Measurements from ENCODE around the gene MAP2K5.

MAP2K5 gene

DNA sequence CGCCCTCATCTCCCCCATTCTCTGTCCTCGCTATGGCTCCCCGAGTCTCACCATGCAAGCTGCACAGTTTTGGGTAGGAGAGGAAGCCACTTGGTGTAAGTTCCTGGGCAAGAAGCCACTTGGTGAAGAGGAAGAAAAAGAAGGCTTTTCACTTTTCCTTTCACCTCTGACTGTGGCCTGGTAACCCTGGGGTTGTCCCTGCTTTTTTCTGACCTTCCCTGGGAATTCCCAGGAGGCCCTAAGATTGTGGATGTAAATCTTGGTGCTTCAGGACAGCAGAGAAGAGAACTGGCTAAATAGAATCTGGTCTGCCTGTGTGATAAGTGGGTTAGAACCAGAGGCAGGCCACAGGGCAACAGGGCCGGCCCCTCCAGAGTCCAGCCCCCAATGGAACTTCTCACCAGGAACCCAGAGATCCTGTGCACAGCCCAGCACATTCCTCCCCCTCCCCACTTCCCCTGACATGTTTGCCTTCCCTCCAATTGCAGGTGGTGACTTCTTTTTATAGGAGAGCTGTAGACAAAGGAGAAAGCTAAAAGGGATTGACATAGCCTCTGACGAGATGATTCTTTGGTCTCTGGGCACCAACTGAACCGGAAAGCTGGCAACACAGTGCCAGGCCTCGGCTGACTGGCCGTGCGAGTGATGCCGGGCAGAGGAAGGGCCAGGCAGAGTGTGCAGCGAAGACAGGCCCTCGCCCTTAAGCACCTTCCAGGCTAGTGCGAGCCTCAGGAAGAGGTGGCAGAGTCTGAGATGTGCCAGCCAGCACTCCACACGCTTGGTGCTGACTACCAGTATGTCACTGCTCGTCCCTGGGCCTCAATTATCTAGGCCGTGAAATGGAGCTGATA is 263.4 kb downstream of the MAP2K5 start:
- DNase-seq (ENCODE audit: low read depth, low spot score) = no peak

DNA sequence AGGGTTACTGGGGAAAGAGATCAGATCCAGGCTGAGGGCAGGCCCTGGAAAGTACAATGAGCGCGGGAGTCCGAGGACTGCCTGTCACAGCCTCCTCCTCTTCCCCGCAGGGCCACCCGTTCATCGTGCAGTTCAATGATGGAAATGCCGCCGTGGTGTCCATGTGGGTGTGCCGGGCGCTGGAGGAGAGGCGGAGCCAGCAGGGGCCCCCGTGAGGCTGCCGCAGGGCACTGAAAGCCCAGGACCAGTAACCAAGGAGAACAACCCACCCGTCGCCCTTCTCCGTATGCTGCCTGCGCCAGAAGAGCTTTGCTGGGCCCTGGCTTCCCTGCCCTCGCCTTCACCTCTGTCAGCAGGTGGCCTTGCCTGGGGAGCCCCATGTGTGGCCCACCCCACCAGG is 264.0 kb downstream of the MAP2K5 start:
- DNase-seq (ENCODE audit: low read depth, low spot score) = no peak

DNA sequence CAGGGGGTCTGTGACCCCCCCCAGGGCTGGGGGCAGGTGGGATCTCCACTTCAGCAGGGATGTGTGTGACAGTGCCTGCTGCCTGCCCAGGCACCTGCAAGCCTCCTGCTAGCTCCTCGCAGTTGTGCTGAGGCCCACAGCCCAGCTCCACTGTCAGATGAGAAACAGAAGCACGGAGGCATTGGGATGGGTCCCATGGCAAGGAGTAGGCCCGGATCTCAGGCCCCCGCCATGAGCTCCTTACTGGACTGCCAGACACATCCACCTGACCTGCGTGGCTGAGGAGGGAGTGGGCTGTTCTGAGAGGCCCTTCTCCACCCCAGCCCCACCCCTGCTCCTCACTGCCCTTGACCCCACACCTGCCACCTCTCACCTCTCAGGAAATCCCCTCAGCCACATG is 264.6 kb downstream of the MAP2K5 start:
- DNase-seq (ENCODE audit: low read depth, low spot score) = no peak

DNA sequence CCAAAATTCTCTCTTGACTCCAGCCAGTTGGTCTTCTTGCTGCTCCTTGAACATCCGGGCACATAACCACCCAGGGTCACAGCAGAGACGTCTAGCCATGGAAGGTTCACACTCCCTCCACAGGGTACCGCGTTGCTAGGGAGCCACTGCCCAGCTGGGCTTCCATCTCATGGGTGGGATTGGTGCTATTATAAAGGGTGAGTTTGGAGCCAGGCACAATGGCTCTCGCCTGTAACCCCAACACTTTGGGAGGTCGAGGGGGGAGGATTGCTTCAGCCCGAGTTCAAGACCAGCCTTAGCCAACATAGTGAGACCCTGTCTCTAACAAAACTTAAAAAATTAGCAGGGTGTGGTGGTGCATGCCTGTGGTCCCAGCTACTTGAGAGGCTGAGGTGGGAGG is 265.3 kb downstream of the MAP2K5 start:
- DNase-seq (ENCODE audit: low read depth, low spot score) = no peak

DNA sequence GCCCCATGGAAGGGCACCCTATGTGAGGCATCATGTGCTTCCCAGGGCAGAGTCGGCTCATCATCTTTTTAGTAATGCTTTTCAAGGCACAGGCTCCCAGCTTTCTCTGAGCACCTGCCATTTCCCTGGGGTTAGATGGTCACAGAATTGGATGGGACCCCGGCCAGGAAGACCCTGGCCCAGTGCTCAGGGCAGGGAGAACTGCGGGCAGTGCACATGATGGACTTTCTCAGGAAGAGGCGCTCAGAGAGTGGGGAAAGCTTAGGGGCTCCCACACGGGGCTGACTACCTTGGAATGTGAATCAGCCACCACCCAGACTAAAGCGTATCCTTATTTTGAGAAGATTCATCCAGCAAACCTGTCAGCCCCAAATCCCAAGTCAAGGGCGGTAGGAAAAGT is 266.3 kb downstream of the MAP2K5 start:
- no peak for DNase-seq (ENCODE audit: low read depth, low spot score)

DNA sequence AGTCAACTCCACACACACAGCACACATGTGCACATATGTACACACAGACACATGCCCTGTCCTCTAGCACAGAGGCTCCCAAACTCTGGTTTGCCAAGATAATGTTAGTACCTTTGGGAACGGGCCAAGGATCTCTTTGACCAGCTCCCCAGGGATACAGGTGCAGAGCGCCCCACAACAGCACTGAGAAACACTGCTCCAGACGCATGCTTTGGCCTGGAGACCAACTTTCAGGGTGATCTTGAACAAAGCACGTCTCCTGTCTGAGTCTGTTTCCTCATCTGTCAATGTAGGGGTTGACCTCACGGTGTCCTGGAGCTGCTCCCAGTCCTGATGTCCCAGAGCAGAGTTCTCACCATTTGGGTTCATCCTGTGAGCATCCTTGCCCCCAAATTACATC is 266.9 kb downstream of the MAP2K5 start:
- DNase-seq (ENCODE audit: low read depth, low spot score) = no peak

DNA sequence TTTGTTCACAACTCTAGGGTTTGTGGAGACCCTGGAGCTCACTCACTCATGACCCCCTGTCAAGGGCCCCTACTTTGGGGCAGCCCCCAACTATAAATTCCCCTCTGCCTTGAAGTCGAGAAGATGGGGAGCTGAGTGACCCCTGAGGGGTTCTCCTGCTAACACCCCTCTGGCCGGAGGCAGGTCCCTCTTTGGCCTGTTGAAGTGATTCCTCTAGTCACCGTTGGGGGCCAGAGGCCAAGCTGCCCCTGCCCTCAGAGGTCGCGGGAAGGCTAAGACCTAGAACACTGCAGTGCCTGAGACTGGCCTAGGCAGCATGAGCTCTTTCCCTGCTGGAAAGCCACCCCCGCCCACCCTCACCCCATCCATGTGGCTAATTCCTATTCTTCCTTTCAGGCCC is 267.4 kb downstream of the MAP2K5 start:
- DNase-seq (ENCODE audit: low read depth, low spot score) = no peak

DNA sequence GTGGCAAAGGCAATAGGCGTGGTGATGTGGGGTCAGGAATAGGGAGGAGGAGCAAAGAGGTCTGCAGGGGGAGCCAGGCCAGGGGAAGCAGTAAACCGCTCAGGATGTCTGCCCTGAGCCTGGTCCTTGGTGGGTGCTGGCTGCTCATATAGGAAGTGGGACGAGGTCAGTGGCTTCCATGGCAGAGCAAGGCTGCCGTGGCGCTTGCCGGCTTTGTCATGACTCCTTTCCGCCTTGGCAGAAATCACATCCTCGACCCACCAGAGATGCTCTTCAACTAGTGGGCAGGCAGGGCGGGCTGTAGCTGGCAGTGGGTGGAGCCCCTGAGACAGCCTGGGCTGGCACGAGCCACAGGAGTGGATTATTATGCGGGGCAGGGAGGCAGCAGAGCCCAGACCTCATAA is 269.7 kb downstream of the MAP2K5 start:
- DNase-seq (ENCODE audit: low read depth, low spot score) = no peak

DNA sequence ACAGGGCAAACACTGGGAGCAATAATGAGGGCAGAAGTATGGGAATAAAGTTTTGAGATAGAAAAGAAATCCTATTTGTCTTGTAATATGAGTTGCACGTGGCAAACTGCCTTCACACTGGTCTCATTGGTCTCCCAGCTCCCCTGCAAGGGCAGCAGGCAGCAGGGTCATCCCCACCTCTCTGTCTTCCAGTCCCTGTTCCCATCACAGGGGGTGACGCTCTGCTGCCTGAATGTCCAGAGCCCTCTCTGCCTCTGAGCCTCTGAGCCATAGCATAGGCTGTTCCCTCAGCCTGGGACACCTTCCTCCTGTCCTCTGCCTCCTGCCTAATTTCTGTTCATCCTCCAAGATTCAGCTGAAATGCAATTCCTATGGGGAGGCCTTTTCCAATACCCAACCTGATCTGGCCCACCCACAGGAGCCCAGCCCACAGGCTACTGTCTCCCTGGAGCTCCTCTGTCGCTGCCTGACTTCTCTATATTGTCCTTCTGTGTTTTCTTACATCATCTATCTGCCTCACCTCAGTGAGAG is 270.7 kb downstream of the MAP2K5 start:
- no peak for DNase-seq (ENCODE audit: low read depth, low spot score)

DNA sequence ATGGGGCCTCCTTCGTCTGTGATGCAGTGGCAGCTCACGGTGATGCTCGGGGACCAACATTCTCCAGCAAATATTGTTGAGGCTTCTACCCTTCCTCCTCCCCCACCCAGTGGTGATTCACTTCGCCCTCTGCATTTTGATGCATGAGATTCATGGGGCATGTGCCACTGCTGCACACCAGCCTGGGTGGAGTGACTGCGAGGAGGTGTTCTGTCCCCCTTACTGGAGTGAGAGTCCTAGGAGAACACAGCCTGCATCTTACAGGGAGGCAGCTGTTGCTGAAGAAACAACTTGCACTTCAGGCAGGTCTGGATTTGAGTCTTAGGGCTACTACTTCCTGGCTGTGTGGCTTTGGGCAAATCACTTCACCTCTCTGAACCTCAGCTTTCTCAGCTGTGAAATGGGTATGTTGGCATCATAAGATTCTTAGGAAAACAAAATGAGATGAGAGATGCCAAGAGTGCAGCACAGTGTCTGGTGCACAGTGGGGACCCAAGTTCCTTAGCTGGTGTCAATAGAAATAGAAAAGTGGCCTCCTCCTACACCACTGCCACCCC is 272.6 kb downstream of the MAP2K5 start:
- DNase-seq (ENCODE audit: low read depth, low spot score) = no peak

DNA sequence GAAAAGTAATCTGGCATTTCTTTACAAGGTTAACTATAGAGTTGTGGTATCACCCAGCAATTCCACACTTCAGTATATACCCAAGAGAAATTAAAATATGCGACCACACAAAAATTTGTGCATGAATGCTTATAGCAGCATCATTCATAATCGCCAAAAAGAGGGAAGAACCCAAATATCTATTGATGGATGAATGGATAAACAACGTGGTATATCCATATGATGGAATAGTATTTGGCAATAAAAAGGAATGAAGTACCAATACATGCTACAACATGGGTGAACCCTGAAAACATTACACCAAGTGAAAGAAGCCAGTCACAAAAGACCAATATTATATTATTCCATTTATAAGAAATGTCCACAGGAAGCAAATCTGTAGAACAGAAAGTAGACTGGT is 274.2 kb downstream of the MAP2K5 start:
- DNase-seq (ENCODE audit: low read depth, low spot score) = no peak

DNA sequence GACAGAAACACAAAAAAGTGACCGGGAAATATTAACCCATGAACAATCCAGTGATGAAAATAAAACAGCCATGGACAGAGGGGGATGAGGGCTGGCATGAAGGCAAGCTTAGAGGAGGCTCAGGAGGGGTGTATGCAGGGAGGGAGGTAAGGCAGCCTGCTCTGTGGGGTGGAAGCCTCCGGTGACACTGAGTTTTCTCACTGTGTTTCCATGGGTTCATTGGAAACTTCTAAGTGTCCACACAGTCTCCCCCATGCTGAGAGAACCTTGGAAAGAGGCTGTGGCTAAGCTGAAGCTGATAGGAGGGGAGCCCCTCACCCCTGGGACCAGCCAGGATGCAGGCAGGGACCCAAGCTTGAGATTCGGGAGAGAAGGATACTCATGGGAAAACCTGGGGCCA is 276.0 kb downstream of the MAP2K5 start:
- DNase-seq (ENCODE audit: low read depth, low spot score) = no peak

DNA sequence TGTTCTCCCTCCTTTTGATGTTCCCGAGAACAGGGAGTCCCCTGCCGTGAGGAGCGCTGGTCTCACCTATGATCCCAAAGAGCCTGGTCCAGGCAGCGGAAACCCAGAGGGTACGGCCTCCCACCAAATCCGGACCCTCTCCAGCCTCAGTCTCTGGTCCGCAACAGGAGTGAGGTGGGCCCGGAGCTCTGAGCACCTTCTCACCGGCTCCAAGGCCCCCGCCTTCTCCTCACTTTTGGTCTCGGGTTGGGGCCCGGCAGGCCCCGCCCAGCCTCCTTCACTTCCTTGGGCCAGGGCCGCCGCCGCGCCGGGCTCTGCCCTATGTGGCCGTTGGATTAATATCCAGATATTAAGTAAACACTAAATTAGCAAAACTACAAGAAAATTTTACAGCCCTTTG is 277.1 kb downstream of the MAP2K5 start:
- no peak for DNase-seq (ENCODE audit: low read depth, low spot score)

DNA sequence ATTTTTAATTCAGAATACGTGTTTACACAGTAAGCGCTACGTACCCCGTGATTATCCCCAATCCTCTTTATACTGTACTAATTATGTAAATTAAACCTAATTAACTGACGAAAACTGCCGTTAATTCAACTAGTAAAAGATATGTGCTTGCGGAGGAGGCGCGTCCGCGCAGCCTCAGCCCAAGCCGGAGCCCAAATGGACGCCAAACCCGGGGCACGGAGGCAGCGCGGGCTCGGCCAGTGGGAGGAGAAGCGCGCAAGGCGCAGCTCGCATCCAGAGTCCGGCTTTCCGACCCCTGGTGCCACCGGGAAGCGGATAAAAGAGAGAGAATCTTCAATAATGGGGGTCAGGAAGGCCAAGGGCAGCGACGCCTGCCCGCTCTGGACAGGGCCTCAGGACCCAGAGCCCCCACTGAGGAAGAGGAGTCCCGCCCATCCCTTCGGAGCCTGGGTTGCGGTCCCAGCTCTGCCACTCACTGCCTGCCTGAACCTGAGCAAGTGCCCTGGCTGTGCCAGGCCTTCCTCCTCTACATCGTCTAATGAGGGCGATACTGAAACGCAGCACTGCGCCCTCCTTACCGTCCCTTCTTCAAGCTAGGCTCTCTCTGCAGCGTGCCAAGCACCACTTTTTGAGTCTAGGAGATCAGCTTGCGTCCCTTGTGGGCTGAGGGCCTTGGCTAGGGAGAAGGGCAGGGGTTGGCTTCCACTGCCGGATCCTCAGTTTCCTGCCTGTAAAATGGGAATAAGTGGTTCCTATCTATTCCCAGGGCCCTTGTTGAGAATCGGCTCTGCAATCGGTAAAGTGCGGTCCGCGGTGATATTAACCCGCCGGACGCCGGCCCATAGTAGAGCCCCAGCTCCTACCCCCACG is 277.9 kb downstream of the MAP2K5 start:
- no peak for DNase-seq (ENCODE audit: low read depth, low spot score)

DNA sequence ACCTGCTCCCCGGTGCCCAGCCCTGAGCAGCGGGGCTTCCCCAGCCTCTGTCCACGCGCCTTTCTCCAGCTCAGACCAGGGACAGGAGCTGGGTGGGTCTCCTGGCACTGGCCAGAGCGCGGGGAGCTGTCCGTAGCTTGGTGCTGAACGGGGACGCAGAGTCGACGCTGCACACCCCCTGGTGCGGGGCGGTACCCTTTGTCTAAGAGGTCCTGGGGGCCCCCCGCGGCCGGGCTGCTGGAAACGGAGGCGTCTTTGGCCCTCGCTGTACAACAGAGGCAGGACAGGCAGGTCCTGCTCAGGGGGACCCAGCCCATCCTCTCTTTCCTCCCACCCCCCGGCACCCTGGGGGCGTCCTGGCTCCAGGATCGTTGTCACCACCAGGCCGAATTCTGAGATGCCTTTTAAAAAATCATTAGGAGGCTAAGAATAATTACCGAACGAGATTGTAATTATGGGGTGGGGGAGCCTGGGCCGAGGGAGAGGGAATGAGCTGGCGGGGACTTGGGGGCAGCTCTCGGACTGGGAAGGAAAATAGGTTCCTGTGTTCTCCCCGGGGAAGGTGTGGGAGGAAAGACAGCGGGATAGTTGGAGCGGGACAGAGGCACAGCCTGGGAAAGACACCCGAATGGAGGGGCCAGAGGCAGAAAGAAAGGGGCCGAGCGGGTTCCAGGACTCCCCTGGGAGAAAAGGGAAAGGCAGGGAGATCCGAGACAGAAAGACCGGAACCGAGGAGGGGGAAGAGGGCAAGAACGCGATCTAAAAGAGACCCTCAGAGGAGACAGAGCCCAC is 278.7 kb downstream of the MAP2K5 start:
- DNase-seq (ENCODE audit: low read depth, low spot score) = no peak

DNA sequence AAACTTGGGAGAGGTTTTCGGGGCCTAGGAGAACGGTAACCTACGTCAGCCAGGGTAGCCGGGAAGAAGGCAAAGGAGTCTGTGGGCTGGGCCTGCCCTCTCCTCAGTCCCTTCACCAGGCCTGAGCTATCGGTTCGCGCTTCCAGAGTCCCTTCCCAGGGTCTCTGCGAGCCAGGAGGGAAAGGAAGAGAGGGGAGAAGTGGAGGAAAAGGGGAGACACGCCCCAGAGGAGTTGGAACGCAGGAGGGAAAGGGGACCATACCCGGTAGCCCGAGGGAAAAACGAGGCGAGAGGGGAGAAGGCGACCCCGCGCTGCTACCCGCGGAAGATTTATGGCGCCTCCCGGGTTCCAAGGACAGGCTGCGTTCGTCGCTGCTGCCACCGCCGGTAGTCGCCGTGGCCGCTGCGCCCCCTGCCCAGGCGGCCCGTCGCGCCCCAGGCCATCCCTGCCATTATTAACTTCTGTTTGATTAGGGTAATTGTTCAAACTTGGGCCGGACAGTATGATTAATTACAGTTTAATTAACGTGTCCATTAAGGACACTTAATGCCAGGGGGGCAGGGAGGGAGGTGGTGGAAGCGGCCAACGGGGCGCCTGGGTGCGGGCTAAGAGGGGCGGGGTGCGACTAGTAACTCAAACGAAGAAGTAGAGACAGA is 279.4 kb downstream of the MAP2K5 start:
- DNase-seq (ENCODE audit: low read depth, low spot score) = no peak

DNA sequence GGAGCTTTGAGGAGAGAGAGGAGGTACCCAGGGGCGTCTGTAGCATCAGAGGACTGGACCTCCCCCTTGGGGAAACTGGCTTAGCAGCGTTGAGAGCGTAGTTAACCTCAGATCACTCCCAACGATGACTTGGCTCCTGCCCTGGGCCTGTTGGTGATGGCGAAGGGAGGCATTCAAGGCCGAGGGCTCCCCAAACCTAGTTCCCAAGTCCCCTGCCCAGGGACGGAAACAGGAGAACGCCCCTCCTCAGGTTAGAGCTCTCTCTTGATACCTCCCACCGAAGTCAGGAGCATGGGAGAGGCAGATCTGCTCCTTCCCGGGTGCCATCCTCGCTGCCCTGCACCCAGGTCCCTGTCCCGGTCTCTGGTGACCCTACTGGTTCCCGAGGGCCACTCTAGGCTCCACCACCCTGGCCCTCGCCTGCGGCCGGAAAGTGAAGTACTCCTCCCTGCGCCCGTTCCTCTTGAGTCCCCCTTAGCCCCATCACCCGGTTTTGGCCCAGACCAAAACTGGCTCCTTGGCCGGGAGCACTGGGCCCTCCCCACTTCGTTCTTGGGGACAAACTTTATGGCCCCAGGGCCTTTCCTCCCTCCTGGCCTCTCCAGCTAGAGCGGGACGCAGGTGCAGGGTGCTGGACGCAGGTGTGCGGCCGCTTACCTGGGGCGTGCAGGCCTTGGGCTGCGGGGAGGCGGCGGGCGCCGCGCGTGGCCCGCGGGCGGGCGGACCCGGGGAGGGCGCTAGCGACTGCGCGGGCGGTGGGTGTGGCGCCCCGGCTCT is 280.2 kb downstream of the MAP2K5 start:
- no peak for DNase-seq (ENCODE audit: low read depth, low spot score)

DNA sequence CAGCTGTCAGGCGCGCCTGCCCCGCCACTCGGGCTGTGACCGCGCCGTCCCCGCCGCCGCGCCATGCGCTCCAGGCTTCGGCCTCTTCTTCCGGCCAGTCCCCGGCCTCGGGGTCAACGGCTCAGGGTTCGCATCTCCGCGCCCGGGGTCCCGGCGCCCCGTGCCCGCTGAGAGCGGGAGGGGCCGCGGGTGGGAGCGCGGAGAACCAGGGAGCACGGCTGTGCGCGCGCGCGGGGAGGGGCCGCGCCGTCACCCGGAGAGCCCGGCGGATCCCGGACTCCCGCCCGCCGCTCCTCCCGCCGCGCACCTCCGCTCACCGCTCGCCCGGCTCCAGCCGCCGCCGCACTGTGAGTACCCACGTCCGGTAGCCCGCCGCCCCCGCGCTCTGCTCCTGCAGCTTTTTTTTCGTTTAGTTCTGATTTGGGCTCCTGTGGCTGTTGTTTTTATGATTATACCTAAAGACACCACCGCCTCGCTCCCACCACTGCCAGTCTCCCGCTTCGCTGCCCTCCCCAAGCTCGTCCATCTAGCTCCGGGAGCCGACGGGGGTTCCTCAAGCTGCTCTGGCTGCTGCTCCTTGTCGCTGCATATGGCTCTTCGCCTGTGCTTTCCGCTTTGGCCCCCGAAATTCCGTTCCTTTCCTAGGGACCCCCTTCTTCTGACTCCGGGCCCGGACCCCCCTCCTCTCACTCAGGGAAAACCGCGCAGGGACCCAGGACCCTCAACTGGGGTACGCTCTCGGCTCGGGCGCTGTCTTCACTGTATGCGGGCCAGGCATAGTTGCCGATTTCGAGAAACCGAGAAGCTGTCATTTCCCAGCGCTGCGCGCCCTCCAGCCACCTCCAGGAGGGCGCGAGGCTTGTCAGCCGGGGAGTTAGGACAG is 281.1 kb downstream of the MAP2K5 start:
- DNase-seq (ENCODE audit: low read depth, low spot score) = no peak

All from activated naive CD8-positive, alpha-beta T cell treated with anti-CD3 and anti-CD28 coated beads, Interleukin-2, amount 50 U/mL, for 16 hours (primary cell).